ENCODE results near the gene GABRA5. TPM values are rescaled to one million over a fixed set of nuclear protein-coding genes. Genes with fewer than 3 reads are reported as not detected.

GABRA5 gene
- total and polyA plus RNA-seq, 2 experiments from 2014 or later, result 11.5 to 25.9 TPM

DNA sequence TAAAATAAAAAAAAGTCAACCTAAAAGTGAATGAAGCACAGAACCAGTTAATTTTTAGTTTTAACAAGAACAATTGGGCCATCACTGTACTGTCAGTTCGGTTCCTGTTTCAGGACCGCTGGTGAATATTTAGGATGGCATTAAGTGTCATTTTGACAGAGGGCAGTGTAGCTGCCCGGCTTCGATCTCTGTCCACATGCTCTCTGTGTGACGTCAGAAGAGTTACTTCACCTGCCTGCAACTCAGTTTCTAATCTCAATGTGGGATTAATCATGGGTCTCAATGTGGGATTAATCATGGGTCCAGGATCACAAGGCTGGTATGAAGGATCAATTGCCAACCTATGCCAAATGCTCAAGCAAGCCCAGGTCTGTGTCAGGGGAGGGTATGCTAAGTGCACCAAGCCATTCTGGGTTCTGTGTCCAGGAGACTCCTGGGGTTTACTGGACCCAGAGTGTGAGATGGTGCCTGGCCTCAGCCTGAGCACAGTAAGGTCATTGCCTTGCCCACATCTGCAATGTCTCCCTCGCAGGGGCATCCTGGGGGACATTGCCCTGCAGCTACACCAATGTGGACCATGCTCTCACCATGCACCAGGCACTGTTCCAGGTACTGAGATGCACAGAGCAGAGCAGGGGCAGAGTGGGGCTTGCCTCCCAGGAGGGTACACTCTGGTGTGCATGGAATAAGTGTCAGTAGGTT is 8.1 kb downstream of the GABRA5 start (continued):
- TF ChIP-seq, protein P1, sequence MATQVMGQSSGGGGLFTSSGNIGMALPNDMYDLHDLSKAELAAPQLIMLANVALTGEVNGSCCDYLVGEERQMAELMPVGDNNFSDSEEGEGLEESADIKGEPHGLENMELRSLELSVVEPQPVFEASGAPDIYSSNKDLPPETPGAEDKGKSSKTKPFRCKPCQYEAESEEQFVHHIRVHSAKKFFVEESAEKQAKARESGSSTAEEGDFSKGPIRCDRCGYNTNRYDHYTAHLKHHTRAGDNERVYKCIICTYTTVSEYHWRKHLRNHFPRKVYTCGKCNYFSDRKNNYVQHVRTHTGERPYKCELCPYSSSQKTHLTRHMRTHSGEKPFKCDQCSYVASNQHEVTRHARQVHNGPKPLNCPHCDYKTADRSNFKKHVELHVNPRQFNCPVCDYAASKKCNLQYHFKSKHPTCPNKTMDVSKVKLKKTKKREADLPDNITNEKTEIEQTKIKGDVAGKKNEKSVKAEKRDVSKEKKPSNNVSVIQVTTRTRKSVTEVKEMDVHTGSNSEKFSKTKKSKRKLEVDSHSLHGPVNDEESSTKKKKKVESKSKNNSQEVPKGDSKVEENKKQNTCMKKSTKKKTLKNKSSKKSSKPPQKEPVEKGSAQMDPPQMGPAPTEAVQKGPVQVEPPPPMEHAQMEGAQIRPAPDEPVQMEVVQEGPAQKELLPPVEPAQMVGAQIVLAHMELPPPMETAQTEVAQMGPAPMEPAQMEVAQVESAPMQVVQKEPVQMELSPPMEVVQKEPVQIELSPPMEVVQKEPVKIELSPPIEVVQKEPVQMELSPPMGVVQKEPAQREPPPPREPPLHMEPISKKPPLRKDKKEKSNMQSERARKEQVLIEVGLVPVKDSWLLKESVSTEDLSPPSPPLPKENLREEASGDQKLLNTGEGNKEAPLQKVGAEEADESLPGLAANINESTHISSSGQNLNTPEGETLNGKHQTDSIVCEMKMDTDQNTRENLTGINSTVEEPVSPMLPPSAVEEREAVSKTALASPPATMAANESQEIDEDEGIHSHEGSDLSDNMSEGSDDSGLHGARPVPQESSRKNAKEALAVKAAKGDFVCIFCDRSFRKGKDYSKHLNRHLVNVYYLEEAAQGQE (IDR thresholded peaks at IDR 0.05; ENCODE audit: unreplicated experiment), result no peak
- no peak for TF ChIP-seq EZH2 (IDR thresholded peaks at IDR 0.05; ENCODE audit: low read depth, unreplicated experiment)
- no peak for TF ChIP-seq POLR2AphosphoS5 (IDR thresholded peaks at IDR 0.05; ENCODE audit: low read depth)
- TF ChIP-seq STAT1 (IDR thresholded peaks at IDR 0.05; ENCODE audit: unreplicated experiment), result no peak
- TF ChIP-seq ZNF331 (CRISPR knock-in tag; IDR thresholded peaks at IDR 0.05; ENCODE audit: low read depth), result no peak
- TF ChIP-seq JUNB (IDR thresholded peaks at IDR 0.05; ENCODE audit: unreplicated experiment), result no peak
- TF ChIP-seq, protein P2, sequence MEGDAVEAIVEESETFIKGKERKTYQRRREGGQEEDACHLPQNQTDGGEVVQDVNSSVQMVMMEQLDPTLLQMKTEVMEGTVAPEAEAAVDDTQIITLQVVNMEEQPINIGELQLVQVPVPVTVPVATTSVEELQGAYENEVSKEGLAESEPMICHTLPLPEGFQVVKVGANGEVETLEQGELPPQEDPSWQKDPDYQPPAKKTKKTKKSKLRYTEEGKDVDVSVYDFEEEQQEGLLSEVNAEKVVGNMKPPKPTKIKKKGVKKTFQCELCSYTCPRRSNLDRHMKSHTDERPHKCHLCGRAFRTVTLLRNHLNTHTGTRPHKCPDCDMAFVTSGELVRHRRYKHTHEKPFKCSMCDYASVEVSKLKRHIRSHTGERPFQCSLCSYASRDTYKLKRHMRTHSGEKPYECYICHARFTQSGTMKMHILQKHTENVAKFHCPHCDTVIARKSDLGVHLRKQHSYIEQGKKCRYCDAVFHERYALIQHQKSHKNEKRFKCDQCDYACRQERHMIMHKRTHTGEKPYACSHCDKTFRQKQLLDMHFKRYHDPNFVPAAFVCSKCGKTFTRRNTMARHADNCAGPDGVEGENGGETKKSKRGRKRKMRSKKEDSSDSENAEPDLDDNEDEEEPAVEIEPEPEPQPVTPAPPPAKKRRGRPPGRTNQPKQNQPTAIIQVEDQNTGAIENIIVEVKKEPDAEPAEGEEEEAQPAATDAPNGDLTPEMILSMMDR (conservative IDR thresholded peaks at IDR 0.05; ENCODE audit: low read depth in 2 of 2), result no peak

DNA sequence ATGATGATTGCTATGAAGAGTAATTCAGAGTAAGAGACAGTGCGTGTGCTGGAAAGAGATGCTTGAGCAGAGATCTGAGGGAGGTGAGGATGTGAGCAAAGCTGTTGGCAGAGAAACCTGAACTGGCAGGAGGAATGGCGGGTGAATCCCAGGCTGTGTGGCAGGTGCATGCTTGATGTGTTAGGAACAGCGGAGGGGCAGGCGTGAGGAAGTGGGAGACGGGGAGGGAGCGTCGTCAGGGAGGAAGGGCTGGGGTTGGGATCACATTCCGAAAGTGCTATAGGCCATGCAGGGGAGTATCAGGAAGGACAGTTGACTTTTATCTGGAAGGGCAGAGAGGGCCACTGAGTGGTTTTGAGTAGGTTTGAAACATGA is 8.6 kb downstream of the GABRA5 start:
- Histone ChIP-seq H3K9me2 (ENCODE audit: insufficient read depth) (0 out of 2 replicates have a peak, but pooled peaks cover 4% of the 10 kb centered on the region), H3K27me3 (ENCODE audit: insufficient read depth) (no peaks in the 10 kb centered on the region), H2AFZ (no peak overlapping the region), H3K36me3 (ENCODE audit: insufficient read depth) (no peaks in the 10 kb centered on the region), H4K20me1 (replicated peaks; ENCODE audit: insufficient read depth) (no peaks in the 10 kb centered on the region), H3K4me3 (no peak overlapping the region), H3K27ac (ENCODE audit: low read depth) (no peak overlapping the region), H3F3A (replicated peaks; ENCODE audit: low read depth) (no peaks in the 10 kb centered on the region), H3K79me2 (replicated peaks; ENCODE audit: insufficient read depth) (no peaks in the 10 kb centered on the region), H3K4me1 (ENCODE audit: insufficient read depth) (no peaks in the 10 kb centered on the region), H3K4me2 (no peak overlapping the region)
- no peaks in the 10 kb centered on the region for H3K9me3 Mint-ChIP-seq
- H3K4me3 Mint-ChIP-seq, result no peak overlapping the region
- ATAC-seq (no peak; the same call in 2 of the 3 replicates), DNase-seq (ENCODE audit: low spot score) (no peak)
- peaks cover 6% of the 10 kb centered on the region; the same call in 2 of the 3 replicates for H3K4me1 Mint-ChIP-seq
- H3K27ac Mint-ChIP-seq, result no peak overlapping the region
- H3K36me3 Mint-ChIP-seq (ENCODE audit: low read depth), result no peaks in the 10 kb centered on the region
- H3K27me3 Mint-ChIP-seq (ENCODE audit: insufficient read depth, low read depth, poor library complexity), result peaks cover 3% of the 10 kb centered on the region
- TF ChIP-seq, protein P1 (IDR thresholded peaks at IDR 0.05; ENCODE audit: unreplicated experiment), result no peak
- TF ChIP-seq, protein P3, sequence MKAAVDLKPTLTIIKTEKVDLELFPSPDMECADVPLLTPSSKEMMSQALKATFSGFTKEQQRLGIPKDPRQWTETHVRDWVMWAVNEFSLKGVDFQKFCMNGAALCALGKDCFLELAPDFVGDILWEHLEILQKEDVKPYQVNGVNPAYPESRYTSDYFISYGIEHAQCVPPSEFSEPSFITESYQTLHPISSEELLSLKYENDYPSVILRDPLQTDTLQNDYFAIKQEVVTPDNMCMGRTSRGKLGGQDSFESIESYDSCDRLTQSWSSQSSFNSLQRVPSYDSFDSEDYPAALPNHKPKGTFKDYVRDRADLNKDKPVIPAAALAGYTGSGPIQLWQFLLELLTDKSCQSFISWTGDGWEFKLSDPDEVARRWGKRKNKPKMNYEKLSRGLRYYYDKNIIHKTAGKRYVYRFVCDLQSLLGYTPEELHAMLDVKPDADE (IDR thresholded peaks at IDR 0.05), result no peak
- no peak for TF ChIP-seq CREB1 (CRISPR knock-in tag; IDR thresholded peaks at IDR 0.05; ENCODE audit: low read depth)
- no peak for TF ChIP-seq NANOG (IDR thresholded peaks at IDR 0.05; ENCODE audit: borderline replicate concordance)
- no peak for TF ChIP-seq ZNF114 (CRISPR knock-in tag; IDR thresholded peaks at IDR 0.05)
- no peak for TF ChIP-seq STAT1 (IDR thresholded peaks at IDR 0.05; ENCODE audit: unreplicated experiment)
- TF ChIP-seq ZNF331 (CRISPR knock-in tag; IDR thresholded peaks at IDR 0.05; ENCODE audit: low read depth), result no peak
- no peak for TF ChIP-seq EZH2 (IDR thresholded peaks at IDR 0.05; ENCODE audit: low read depth, unreplicated experiment)
- no peak for TF ChIP-seq JUNB (IDR thresholded peaks at IDR 0.05; ENCODE audit: unreplicated experiment)
- TF ChIP-seq, protein P2 (conservative IDR thresholded peaks at IDR 0.05; ENCODE audit: low read depth in 2 of 2), result no peak
- TF ChIP-seq EZH2phosphoT487 (IDR thresholded peaks at IDR 0.05; ENCODE audit: unreplicated experiment), result no peak

Measured in GM23338 (cell line).